Fibroblast of lung (primary cell): ENCODE measurements around the gene DNAAF1.

Experiments used
- EZH2 ChIP-seq: IDR thresholded peaks from 2 replicates; pipeline ENCODE4 v1.5.1; 2012; ENCODE audit warnings: low read length, control low read depth, mild to moderate bottlenecking; ENCODE audit errors: missing control alignments
- TF ChIP-seq, protein P1 (sequence below), 2 donors: IDR thresholded peaks in 1 of 2; conservative IDR thresholded peaks in 1 of 2; 1 replicate in 1 of 2; 2 replicates in 1 of 2; pipeline ENCODE4 v1.5.1; 2011 to 2012; ENCODE audit warnings: low read length in 2 of 2, control low read depth in 1 of 2, inconsistent platforms in 1 of 2, low read depth in 1 of 2, mild to moderate bottlenecking in 1 of 2

- TF ChIP-seq, protein P1, sequence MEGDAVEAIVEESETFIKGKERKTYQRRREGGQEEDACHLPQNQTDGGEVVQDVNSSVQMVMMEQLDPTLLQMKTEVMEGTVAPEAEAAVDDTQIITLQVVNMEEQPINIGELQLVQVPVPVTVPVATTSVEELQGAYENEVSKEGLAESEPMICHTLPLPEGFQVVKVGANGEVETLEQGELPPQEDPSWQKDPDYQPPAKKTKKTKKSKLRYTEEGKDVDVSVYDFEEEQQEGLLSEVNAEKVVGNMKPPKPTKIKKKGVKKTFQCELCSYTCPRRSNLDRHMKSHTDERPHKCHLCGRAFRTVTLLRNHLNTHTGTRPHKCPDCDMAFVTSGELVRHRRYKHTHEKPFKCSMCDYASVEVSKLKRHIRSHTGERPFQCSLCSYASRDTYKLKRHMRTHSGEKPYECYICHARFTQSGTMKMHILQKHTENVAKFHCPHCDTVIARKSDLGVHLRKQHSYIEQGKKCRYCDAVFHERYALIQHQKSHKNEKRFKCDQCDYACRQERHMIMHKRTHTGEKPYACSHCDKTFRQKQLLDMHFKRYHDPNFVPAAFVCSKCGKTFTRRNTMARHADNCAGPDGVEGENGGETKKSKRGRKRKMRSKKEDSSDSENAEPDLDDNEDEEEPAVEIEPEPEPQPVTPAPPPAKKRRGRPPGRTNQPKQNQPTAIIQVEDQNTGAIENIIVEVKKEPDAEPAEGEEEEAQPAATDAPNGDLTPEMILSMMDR (conservative IDR thresholded peaks at IDR 0.05 in 1 of 2, IDR thresholded peaks at IDR 0.05 in 1 of 2; ENCODE audit: low read depth in 1 of 2, low read length in 2 of 2) = no peak
- TF ChIP-seq EZH2 = no peak
These were observed 7.8 kb upstream of the DNAAF1 start for GRCh38 chr16:84137287-84137686.
